MM.1S (cell line): ENCODE results near the gene SARNP.

ENCODE experiments used
- EZH2 ChIP-seq: fragments of 300-600 bp; sonication (generic); optimal IDR thresholded peaks from 2 replicates; pipeline ENCODE3; 2017; ENCODE audit warnings: low read depth, mild to moderate bottlenecking, antibody characterized with exemption, low read length, mixed read lengths
- TF ChIP-seq, protein P1 (sequence below): fragments of 300-600 bp; sonication (generic); IDR thresholded peaks from 2 replicates; pipeline ENCODE4 v1.5.1; 2016; ENCODE audit warnings: antibody characterized with exemption, low read length, mixed read lengths

DNA sequence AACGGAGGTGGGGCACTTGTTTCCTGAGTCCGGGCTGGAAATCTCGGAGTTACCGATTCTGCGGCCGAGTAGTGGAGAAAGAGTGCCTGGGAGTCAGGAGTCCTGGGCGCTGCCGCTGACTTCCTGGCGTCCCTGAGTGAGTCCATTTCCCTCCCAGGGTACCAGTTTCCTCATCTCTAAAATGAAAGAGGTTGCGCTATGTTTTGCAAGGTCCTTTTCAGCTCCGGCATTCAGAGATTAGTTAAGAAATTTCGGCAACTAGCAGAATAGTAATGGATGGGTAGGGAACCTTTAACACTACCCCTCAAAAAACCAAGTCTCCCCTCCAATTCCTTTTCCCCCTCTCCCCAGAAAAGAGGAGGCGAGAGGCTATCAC lies 101.0 kb downstream of the SARNP start:
- TF ChIP-seq EZH2, result no peak
- TF ChIP-seq, protein P1, sequence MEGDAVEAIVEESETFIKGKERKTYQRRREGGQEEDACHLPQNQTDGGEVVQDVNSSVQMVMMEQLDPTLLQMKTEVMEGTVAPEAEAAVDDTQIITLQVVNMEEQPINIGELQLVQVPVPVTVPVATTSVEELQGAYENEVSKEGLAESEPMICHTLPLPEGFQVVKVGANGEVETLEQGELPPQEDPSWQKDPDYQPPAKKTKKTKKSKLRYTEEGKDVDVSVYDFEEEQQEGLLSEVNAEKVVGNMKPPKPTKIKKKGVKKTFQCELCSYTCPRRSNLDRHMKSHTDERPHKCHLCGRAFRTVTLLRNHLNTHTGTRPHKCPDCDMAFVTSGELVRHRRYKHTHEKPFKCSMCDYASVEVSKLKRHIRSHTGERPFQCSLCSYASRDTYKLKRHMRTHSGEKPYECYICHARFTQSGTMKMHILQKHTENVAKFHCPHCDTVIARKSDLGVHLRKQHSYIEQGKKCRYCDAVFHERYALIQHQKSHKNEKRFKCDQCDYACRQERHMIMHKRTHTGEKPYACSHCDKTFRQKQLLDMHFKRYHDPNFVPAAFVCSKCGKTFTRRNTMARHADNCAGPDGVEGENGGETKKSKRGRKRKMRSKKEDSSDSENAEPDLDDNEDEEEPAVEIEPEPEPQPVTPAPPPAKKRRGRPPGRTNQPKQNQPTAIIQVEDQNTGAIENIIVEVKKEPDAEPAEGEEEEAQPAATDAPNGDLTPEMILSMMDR, result no peak
